Activated naive CD4-positive, alpha-beta T cell treated with anti-CD3 and anti-CD28 coated beads, Interleukin-2, amount 10 ng/mL, durations not matched to agents 7 days and 5 days (primary cell): ENCODE measurements around the gene FAAP100.
A peak's percentile ranks its signal among the peaks of the same experiment; 100 is the strongest.

Experiments used
- CTCF ChIA-PET: fragments of 350-600 bp; sonication (Branson Sonifier 250); formaldehyde crosslinking; loops from one replicate; lab custom pipeline; 2021; ENCODE audit warnings: antibody characterized with exemption; lab: Charles Lee
- DNase-seq: peaks from one replicate; pipeline ENCODE4 v3.0.0-alpha.2; 2020
- H3K27ac Mint-ChIP-seq: one replicate; pipeline ENCODE4 v1.8.0; 2021; ENCODE audit warnings: mild to moderate bottlenecking, moderate library complexity, mixed read lengths
- H3K27me3 Mint-ChIP-seq: one replicate; pipeline ENCODE4 v1.8.0; 2021; ENCODE audit warnings: mild to moderate bottlenecking, mixed read lengths
- H3K36me3 Mint-ChIP-seq: one replicate; pipeline ENCODE4 v1.8.0; 2021; ENCODE audit warnings: mixed read lengths
- H3K4me1 Mint-ChIP-seq: one replicate; pipeline ENCODE4 v1.8.0; 2021; ENCODE audit warnings: mixed read lengths
- H3K4me3 Mint-ChIP-seq: one replicate; pipeline ENCODE4 v1.8.0; 2021; ENCODE audit warnings: mild to moderate bottlenecking, moderate library complexity, mixed read lengths
- H3K9me3 Mint-ChIP-seq: one replicate; pipeline ENCODE4 v1.8.0; 2021; ENCODE audit warnings: mixed read lengths

Gene FAAP100

GRCh38 chr17:81500047-81500446 lies 52.1 kb downstream of the FAAP100 start:
- Mint-ChIP-seq H3K27ac (no peak overlapping the region), H3K9me3 (no peaks in the 10 kb centered on the region), H3K4me1 (peaks cover 2% of the 10 kb centered on the region), H3K36me3 (no peaks in the 10 kb centered on the region), H3K4me3 (no peak overlapping the region), H3K27me3 (peaks cover 71% of the 10 kb centered on the region)
- CTCF ChIA-PET, result interaction anchor here (0.6 to 1.5 kb wide), 3 partner anchors 15 to 509 kb away, joined by 3 to 4 read pairs (median 3); no protein-coding TSS in a partner anchor
- DNase-seq, result no peak

- DNase-seq, result no peak
- Mint-ChIP-seq H3K4me1 (peaks cover 4% of the 10 kb centered on the region), H3K27me3 (peaks cover 71% of the 10 kb centered on the region), H3K27ac (no peak overlapping the region), H3K36me3 (no peaks in the 10 kb centered on the region), H3K4me3 (no peak overlapping the region), H3K9me3 (no peaks in the 10 kb centered on the region)
- CTCF ChIA-PET, result interaction anchor here (0.8 kb wide), 1 partner anchor 15 kb away, joined by 3 read pairs; no protein-coding TSS in a partner anchor
Observed at GRCh38 chr17:81499601-81499970, 52.6 kb downstream of the FAAP100 start.

- H3K27ac Mint-ChIP-seq, result no peak overlapping the region
- peaks cover 76% of the 10 kb centered on the region for H3K27me3 Mint-ChIP-seq
- H3K9me3 Mint-ChIP-seq, result no peaks in the 10 kb centered on the region
- H3K4me3 Mint-ChIP-seq, result no peak overlapping the region
- DNase-seq, result no peak
- H3K36me3 Mint-ChIP-seq, result no peaks in the 10 kb centered on the region
- CTCF ChIA-PET, result interaction anchor here (0.7 kb wide), 1 partner anchor 15 kb away, joined by 3 read pairs; no protein-coding TSS in a partner anchor
- H3K4me1 Mint-ChIP-seq, result peaks cover 4% of the 10 kb centered on the region
Observed at GRCh38 chr17:81498953-81499600, 53.1 kb downstream of the FAAP100 start.

- Mint-ChIP-seq H3K27ac (no peak overlapping the region), H3K9me3 (no peaks in the 10 kb centered on the region), H3K27me3 (peaks cover 87% of the 10 kb centered on the region), H3K4me3 (no peak overlapping the region), H3K36me3 (no peaks in the 10 kb centered on the region), H3K4me1 (peaks cover 6% of the 10 kb centered on the region)
- DNase-seq, result no peak
- CTCF ChIA-PET, result interaction anchor here (1.3 kb wide), 1 partner anchor 10 kb away, joined by 3 read pairs; no protein-coding TSS in a partner anchor
Observed at GRCh38 chr17:81494626-81495377, 57.4 kb downstream of the FAAP100 start.

DNA sequence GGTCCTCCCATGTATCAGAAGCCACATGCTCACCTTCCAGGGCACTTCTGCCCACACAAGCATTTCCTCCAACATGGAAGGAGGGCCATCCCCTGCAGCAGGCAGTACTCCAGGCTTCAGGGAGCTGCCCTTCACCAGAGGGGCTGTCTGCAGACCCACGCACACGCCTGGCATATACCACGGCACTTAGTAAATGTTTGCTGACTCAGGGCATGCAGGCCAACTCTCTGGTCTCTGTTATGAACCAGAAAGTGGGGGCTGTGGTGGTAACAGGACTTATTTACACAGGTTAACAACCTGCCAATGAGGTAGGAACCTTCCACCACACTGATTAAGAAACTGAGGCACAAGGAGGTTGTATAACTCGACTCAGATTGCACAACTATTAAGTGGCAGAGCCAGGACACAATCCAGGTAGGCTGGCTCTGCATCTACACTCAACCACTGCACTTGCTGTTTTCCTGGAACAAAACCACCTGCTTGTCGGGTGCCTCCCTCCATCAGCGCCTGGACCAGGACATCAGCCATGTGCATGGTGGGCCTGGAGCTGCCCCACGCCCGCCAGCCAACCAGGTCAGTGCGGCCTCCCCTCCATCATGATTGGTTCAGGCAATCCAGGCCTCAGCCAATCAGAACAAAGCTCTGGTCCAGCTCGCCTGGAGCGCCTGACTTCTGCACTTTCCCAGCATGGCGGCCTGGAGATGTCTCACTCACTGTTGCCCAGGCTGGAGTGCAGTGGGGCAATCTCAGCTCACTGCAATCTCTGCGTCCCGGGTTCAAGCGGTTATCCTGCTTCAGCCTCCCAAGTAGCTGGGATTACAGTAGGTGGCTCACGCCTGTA lies 58.7 kb downstream of the FAAP100 start:
- no peaks in the 10 kb centered on the region for H3K36me3 Mint-ChIP-seq
- H3K27ac Mint-ChIP-seq, result no peak overlapping the region
- peaks cover 8% of the 10 kb centered on the region for H3K4me1 Mint-ChIP-seq
- H3K27me3 Mint-ChIP-seq, result peaks cover 87% of the 10 kb centered on the region
- H3K9me3 Mint-ChIP-seq, result no peaks in the 10 kb centered on the region
- no peak overlapping the region for H3K4me3 Mint-ChIP-seq
- DNase-seq, result no peak
- CTCF ChIA-PET, result interaction anchor here (1.3 kb wide), 1 partner anchor 9 kb away, joined by 3 read pairs; no protein-coding TSS in a partner anchor

GRCh38 chr17:81492706-81493105 lies 59.4 kb downstream of the FAAP100 start:
- H3K27ac Mint-ChIP-seq, result no peak overlapping the region
- no peaks in the 10 kb centered on the region for H3K9me3 Mint-ChIP-seq

GRCh38 chr17:81492202-81492601 lies 60.0 kb downstream of the FAAP100 start:
- Mint-ChIP-seq H3K4me1 (peaks cover 11% of the 10 kb centered on the region), H3K4me3 (no peak overlapping the region), H3K27ac (no peak overlapping the region), H3K27me3 (peaks cover 79% of the 10 kb centered on the region), H3K9me3 (no peaks in the 10 kb centered on the region), H3K36me3 (no peaks in the 10 kb centered on the region)
- DNase-seq, result no peak
- CTCF ChIA-PET, result interaction anchor here (0.6 kb wide), 1 partner anchor 274 kb away, joined by 3 read pairs; no protein-coding TSS in a partner anchor

More at GRCh38 chr17:81492706-81493105, 59.4 kb downstream of the FAAP100 start:
- no peak overlapping the region for H3K4me3 Mint-ChIP-seq
- H3K36me3 Mint-ChIP-seq, result no peaks in the 10 kb centered on the region
- H3K4me1 Mint-ChIP-seq, result peaks cover 8% of the 10 kb centered on the region
- CTCF ChIA-PET, result interaction anchor here (0.6 kb wide), 1 partner anchor 275 kb away, joined by 3 read pairs; no protein-coding TSS in a partner anchor
- no peak for DNase-seq
- H3K27me3 Mint-ChIP-seq, result peaks cover 80% of the 10 kb centered on the region

- CTCF ChIA-PET, result no interaction called here
Observed at GRCh38 chr17:81491761-81492160, 60.4 kb downstream of the FAAP100 start.

GRCh38 chr17:81491181-81491581 lies 61.0 kb downstream of the FAAP100 start:
- Mint-ChIP-seq H3K9me3 (no peaks in the 10 kb centered on the region), H3K27me3 (peaks cover 71% of the 10 kb centered on the region), H3K4me3 (no peak overlapping the region), H3K36me3 (no peaks in the 10 kb centered on the region), H3K4me1 (peaks cover 15% of the 10 kb centered on the region), H3K27ac (no peak overlapping the region)
- CTCF ChIA-PET, result no interaction called here
- DNase-seq, result no peak

More at GRCh38 chr17:81491761-81492160, 60.4 kb downstream of the FAAP100 start:
- Mint-ChIP-seq H3K27me3 (peaks cover 77% of the 10 kb centered on the region), H3K36me3 (no peaks in the 10 kb centered on the region), H3K4me1 (peaks cover 11% of the 10 kb centered on the region), H3K4me3 (no peak overlapping the region), H3K27ac (no peak overlapping the region), H3K9me3 (no peaks in the 10 kb centered on the region)
- DNase-seq, result no peak

DNA sequence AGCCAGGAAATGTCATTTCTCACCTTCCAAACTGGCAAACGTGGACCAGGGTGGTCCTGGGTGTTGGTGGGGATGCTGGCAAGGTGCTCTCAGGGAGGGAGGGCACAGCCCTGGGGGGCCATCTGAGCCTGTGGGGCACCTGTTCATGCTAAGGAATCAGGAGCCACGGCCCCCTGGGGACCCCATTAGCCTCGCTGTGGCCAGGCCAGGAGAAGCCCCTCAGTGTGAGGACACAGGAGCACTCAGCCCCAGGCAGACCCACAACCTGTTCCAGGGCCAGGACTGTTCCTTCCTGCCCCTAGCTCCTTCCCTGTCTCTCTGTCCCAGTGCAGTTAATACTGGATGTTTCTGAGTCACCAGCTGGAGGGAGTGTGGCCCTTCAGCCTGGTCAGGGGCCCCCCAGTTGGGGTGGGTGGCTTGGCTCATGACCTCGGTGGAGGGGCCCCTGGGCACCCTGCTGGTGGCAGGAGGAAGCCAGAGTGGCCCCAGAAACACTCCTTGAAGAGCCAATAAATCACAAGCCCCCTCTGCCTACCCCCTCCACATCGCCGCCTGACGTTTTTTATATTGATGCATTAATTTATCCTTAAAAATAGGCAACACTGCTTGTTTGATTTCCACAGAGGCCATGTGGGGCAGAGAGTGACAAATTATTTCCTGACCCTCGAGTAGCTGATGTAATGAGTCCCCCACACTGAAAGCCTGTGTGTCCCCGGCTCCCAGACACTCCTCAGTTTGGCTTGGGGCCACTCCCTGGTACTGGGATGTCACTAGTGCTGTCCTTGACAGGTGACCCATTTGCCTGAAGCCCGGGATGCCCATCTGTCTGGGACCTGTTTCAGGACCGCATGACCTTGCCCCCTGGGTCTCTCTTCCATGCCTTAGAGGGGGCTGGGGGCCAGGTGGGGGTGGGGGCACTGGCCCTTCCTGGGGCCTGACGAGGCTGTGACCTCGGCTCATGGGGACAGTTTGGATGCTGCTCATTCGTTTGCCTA lies 61.9 kb downstream of the FAAP100 start:
- Mint-ChIP-seq H3K27me3 (peaks cover 71% of the 10 kb centered on the region), H3K9me3 (no peaks in the 10 kb centered on the region), H3K4me1 (peaks cover 18% of the 10 kb centered on the region), H3K27ac (peak overlapping the region; percentile 33), H3K4me3 (peak overlapping the region; percentile 45), H3K36me3 (no peaks in the 10 kb centered on the region)
- CTCF ChIA-PET, result no interaction called here
- DNase-seq, result no peak
